GM03348 (cell line): ENCODE results near the gene STX8.
A peak's percentile ranks its signal among the peaks of the same experiment; 100 is the strongest.
"Not testable (repeated sequence)": the region's sequence is repeated elsewhere in the genome, so short reads cannot be mapped to it uniquely, and the experiment has no call there.

Experiments
- DNase-seq: peaks from one replicate; pipeline ENCODE4 v3.0.0; 2012; ENCODE audit warnings: low spot score

STX8 gene

DNA sequence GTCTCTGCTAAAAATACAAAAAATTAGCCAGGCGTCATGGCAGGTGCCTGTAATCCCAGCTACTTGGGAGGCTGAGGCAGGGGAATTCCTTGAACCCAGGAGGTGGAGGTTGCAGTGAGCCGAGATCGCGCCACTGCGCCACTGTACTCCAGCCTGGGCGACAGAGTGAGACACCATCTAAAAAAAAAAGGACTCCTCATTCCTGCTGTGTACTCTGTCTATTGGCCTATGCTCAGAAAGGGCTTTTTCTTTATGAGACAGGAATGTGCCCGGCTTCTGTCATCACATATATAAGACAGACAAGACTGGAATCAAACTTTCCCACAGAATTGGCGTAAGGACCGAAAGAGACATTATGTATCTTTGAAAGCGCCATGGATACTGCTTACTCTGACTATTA, 236.1 kb downstream of the STX8 start:
- DNase-seq: not testable (repeated sequence)

DNA sequence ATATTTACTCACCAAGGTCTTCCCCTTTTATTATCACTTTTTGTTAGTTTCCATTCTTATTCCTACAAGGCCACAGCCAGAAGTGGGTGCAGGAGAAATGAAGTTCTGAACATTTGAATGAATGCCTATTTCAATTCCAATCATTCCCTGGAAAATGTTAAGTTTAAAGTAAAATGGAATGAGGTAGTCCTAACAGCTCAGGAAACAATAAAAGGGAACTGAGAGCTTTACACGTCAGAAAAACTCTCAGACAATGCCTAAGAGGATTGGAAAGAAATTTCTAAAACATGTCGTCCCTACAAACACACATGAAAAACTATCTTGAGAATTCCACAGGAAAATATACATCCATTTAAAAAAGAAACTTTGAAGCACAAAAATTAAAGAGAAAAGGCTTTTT, 238.8 kb downstream of the STX8 start:
- no peak for DNase-seq

DNA sequence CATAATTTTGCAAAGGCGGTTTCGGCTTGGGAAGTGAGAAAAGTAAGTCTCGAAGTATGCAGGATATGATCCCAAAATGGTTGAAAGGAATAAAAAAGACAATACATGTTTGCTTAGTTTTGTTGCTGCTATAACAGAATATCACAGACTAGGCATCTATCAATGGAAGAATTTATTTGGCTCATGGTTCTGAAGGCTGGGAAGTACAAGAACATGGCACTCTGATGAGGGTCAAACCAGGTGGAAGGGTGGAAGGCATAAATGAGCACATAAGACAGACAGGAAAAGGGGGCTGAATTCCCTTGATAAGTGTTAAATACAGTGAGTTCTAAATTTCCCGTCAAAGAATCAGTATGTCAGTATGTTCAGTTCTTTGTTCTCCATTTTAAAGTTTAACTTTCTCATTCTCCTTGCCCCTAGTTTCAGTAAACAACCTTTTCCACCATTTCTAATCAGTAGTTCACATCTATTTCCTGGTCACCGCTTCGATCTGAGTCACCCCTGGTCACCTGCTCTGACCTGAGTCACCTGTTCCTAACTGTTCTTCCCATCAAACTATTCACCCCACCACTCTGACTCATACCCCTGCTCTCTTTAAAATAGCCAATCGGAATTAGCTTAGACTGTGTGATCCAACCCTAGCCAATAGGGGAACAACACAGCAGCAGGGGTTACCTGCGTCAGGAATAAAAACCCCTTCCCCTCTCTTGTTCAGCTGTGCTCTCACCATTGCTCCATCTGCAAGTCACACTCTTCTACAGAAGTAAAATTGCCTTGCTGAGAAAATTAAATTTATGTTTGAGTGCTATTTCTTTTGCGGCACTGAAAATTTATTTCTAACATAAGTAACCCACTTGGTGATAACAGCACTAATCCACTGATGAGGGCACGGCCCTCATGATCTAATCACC, 240.8 kb downstream of the STX8 start:
- DNase-seq: no peak

GRCh38 chr17:9332132-9332494, 243.5 kb downstream of the STX8 start:
- DNase-seq: no peak

GRCh38 chr17:9331279-9332131, 244.1 kb downstream of the STX8 start:
- DNase-seq: no peak

GRCh38 chr17:9330611-9331271, 244.9 kb downstream of the STX8 start:
- no peak for DNase-seq

GRCh38 chr17:9330141-9330540, 245.5 kb downstream of the STX8 start:
- DNase-seq: no peak

DNA sequence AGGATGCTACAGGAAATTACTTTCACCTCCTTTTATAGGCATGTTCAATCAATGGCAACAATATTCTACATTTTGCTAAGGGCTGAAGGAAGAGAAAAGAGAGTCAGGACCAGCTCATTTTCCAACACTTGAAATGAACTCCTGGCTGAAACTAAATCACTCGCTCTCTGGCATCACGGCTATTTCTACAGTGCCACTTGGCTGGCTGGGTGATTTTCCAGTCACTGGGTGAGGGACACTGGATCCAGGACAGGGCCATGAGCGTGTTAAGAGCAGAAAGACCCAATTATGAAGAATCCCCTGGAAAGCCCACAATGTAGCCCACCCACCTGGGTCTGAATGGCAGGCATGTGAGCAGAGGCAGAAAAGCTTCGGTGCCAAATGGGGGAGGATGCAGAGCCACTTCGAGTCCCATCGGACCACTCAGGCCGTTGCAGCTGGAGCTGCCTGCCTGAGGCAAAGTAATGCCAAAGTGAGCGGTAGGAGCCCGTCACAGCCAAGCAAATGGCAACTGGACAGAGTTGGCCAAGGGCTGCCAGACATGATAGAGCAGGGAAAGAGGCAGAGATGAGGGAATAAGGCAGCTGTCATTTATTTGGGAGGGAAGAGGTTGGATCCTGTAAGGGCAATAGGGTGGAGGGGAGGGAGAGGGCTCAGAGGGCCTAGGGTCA, 246.2 kb downstream of the STX8 start:
- no peak for DNase-seq

- DNase-seq: no peak
Measured at GRCh38 chr17:9324864-9325263, 250.8 kb downstream of the STX8 start.

GRCh38 chr17:9322326-9322725, 253.3 kb downstream of the STX8 start:
- no peak for DNase-seq

- no peak for DNase-seq
Measured at GRCh38 chr17:9321890-9322289, 253.7 kb downstream of the STX8 start.

DNA sequence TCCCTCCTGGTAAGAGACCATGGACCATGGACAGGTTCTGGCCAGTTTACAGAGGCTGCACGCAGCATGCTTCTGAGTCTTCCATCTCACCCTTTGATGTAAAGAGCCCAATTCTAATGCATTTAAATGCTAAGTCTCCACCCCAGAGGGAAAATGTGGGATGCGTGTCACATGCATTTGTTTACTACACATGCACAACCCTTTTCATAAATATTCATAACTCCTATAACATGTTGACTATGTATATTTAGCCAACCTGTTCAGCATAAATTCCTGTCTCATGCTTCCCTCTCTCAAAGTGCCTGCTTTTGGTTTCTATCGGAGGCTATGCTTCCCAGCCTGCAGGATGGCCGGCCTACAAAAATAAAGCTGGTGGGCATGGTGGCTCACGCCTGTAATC, 260.3 kb downstream of the STX8 start:
- no peak for DNase-seq

- no peak for DNase-seq
Measured at GRCh38 chr17:9313346-9313745, 262.3 kb downstream of the STX8 start.

GRCh38 chr17:9309216-9309615, 266.4 kb downstream of the STX8 start:
- DNase-seq: no peak

- no peak for DNase-seq
Measured at GRCh38 chr17:9308069-9308468, 267.6 kb downstream of the STX8 start.

- peak; percentile 19 for DNase-seq
Measured at GRCh38 chr17:9307313-9307998, 268.2 kb downstream of the STX8 start.

DNA sequence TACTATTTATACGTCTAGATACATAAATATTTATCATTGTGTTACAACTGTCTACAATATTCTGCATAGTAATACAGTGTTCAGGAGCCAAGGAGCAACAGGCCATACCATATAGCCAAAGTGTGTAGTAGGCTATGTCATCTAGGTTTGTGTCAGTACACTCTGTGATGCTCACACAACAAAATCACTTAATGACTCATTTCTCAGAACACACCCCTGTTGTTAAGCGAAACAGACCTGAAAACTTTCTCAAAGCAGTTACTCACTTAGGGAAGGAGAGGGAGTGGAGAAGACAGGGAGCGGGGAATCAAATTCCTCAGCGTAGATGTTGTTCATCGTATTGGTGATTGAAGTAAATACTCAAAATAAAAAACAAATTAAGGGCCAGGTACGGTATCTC, 269.5 kb downstream of the STX8 start:
- no peak for DNase-seq

- DNase-seq: no peak
Measured at GRCh38 chr17:9299695-9300094, 275.9 kb downstream of the STX8 start.

DNA sequence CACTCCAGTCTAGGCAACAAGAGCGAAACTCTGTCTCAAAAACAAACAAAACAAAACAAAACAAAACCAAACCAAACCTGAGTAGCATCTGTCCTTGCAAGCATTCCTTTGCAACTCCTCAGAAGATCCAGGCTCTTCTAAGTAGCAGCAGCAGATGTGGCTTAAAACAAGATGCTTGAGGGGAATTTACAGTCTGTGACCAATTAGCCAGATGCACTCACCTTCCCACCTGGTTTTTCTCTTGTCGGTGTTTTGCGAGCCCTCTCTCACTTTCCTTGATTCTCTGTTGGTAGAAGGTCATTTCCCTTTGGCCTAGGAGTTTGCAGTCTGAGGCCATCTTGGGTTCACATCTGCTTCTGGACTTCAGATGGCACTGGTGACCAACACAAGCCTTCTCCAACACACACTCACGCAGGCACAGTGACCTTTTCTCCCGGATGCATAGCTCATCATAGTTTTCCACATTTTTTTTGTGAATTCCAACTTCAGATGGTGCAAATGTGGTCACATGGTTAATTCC, 276.8 kb downstream of the STX8 start:
- DNase-seq: no peak

- DNase-seq: no peak
Measured at GRCh38 chr17:9298135-9298534, 277.5 kb downstream of the STX8 start.

- DNase-seq: no peak
Measured at GRCh38 chr17:9294661-9295210, 280.9 kb downstream of the STX8 start.
